Common myeloid progenitor, CD34-positive (primary cell): ENCODE results near the gene SLC23A2.
"Not testable (repeated sequence)": the region's sequence is repeated elsewhere in the genome, so short reads cannot be mapped to it uniquely, and the experiment has no call there.

Experiments
- CTCF ChIA-PET: fragments of 350-600 bp; sonication (Branson Sonifier 250); formaldehyde crosslinking; loops from one replicate; lab custom pipeline; 2021; ENCODE audit warnings: antibody characterized with exemption; lab: Charles Lee
- POLR2A ChIA-PET: fragments of 350-600 bp; sonication (Branson Sonifier 250); formaldehyde crosslinking; loops from one replicate; lab custom pipeline; 2021; ENCODE audit warnings: antibody characterized with exemption; lab: Charles Lee
- DNase-seq, 3 donors: peaks; one replicate each; pipeline versions ENCODE4 v3.0.0 to v3.0.0-alpha.2; 2013
- H3K27ac ChIP-seq, 2 experiments: 1 replicate in 1 of 2; 2 replicates in 1 of 2; pipeline ENCODE4 v1.7.0; 2013; ENCODE audit warnings: inconsistent platforms in 2 of 2, low read length in 2 of 2, mild to moderate bottlenecking in 2 of 2, low read depth in 1 of 2, moderate library complexity in 1 of 2; ENCODE audit not compliant: severe bottlenecking in 2 of 2, insufficient read depth in 1 of 2, poor library complexity in 1 of 2
- H3K27me3 ChIP-seq, 5 experiments: replicated peaks in 2 of 5; 1 replicate in 3 of 5; 2 replicates in 2 of 5; pipeline versions ENCODE4 v1.6.1 to v1.7.0; 2013; ENCODE audit warnings: low read length in 4 of 5, mild to moderate bottlenecking in 2 of 5, moderate library complexity in 2 of 5, inconsistent platforms in 1 of 5; ENCODE audit not compliant: insufficient read depth in 5 of 5, control insufficient read depth in 4 of 5
- H3K36me3 ChIP-seq, 4 experiments: 1 replicate in 2 of 4; 2 replicates in 2 of 4; pipeline versions ENCODE4 v1.6.1 to v1.7.0; 2013; ENCODE audit warnings: low read length in 3 of 4, control low read depth in 1 of 4, mild to moderate bottlenecking in 1 of 4; ENCODE audit not compliant: control insufficient read depth in 4 of 4, insufficient read depth in 4 of 4
- H3K4me1 ChIP-seq, 4 experiments: 1 replicate in 3 of 4; 2 replicates in 1 of 4; pipeline versions ENCODE4 v1.6.1 to v1.7.1; 2013; ENCODE audit warnings: low read length in 3 of 4, mild to moderate bottlenecking in 3 of 4, control low read depth in 1 of 4, inconsistent platforms in 1 of 4, moderate library complexity in 1 of 4; ENCODE audit not compliant: control insufficient read depth in 4 of 4, insufficient read depth in 4 of 4; ENCODE audit errors: control extremely low read depth in 1 of 4
- H3K4me3 ChIP-seq, 7 experiments: 1 replicate in 4 of 7; 2 replicates in 3 of 7; pipeline versions ENCODE4 v1.5.1 to v1.7.0; 2013; ENCODE audit warnings: mild to moderate bottlenecking in 7 of 7, low read length in 6 of 7, moderate library complexity in 6 of 7, inconsistent platforms in 2 of 7, low read depth in 2 of 7, control low read depth in 1 of 7; ENCODE audit not compliant: insufficient read depth in 4 of 7, control insufficient read depth in 1 of 7; ENCODE audit errors: extremely low read depth in 1 of 7
- H3K9me3 ChIP-seq, 5 experiments: 1 replicate in 4 of 5; 2 replicates in 1 of 5; pipeline versions ENCODE4 v1.6.1 to v1.7.1; 2013; ENCODE audit warnings: low read length in 4 of 5, mild to moderate bottlenecking in 2 of 5, inconsistent platforms in 1 of 5, low read depth in 1 of 5, moderate library complexity in 1 of 5; ENCODE audit not compliant: control insufficient read depth in 4 of 5, insufficient read depth in 2 of 5; ENCODE audit errors: control extremely low read depth in 1 of 5
- WGBS: methylation state at CpG from one replicate; pipeline ENCODE4 v1.1.5; 2013; ENCODE audit not compliant: insufficient coverage; 5-methylcytosine and 5-hydroxymethylcytosine counted together

The SLC23A2 gene

GRCh38 chr20:4921271-4921670 lies 80.0 kb downstream of the SLC23A2 start:
- not testable (repeated sequence) for H3K4me3 ChIP-seq, H3K27me3 ChIP-seq, H3K9me3 ChIP-seq, H3K4me1 ChIP-seq, DNase-seq, H3K27ac ChIP-seq
- H3K36me3 ChIP-seq: peaks cover 0 to 14% (median 1%) of the 10 kb centered on the region in 4 experiments
- 100% methylated on average over 1 of the region's 2 CpGs for WGBS
- CTCF ChIA-PET: interaction anchor here (1.0 to 1.2 kb wide), 2 partner anchors 9 to 34 kb away, joined by 3 to 4 read pairs; no protein-coding TSS in a partner anchor
- POLR2A ChIA-PET: interaction anchor here (0.6 kb wide), 1 partner anchor 164 kb away, joined by 4 read pairs; no protein-coding TSS in a partner anchor

- Histone ChIP-seq H3K27ac (no peak overlapping the region), H3K27me3 (no peaks in the 10 kb centered on the region), H3K4me3 (no peak overlapping the region), H3K36me3 (peaks cover 0 to 8% (median 1%) of the 10 kb centered on the region in 4 experiments), H3K9me3 (no peaks in the 10 kb centered on the region), H3K4me1 (peaks cover 0 to 2% (median under 1%) of the 10 kb centered on the region in 4 experiments)
- 50% methylated on average over 2 of the region's 3 CpGs for WGBS
- POLR2A ChIA-PET: no interaction called here
- no peak for DNase-seq
- CTCF ChIA-PET: interaction anchor here (0.6 to 1.0 kb wide), 2 partner anchors 10 to 1076 kb away, joined by 3 to 4 read pairs; no protein-coding TSS in a partner anchor
These were observed 80.7 kb downstream of the SLC23A2 start for GRCh38 chr20:4920655-4921054.

GRCh38 chr20:4920131-4920530 lies 81.2 kb downstream of the SLC23A2 start:
- 93% methylated on average over 3 of the region's 6 CpGs for WGBS
- no peaks in the 10 kb centered on the region for H3K27me3 ChIP-seq
- peaks cover 0 to 5% (median 1%) of the 10 kb centered on the region in 4 experiments for H3K36me3 ChIP-seq
- no peaks in the 10 kb centered on the region for H3K9me3 ChIP-seq
- H3K27ac ChIP-seq: no peak overlapping the region
- H3K4me1 ChIP-seq: no peaks in the 10 kb centered on the region
- H3K4me3 ChIP-seq: no peak overlapping the region
- DNase-seq: no peak
- CTCF ChIA-PET: interaction anchor here (1.2 kb wide), 1 partner anchor 10 kb away, joined by 4 read pairs; no protein-coding TSS in a partner anchor
- POLR2A ChIA-PET: no interaction called here

GRCh38 chr20:4919047-4919704 lies 82.1 kb downstream of the SLC23A2 start:
- DNase-seq: no peak
- ChIA-PET CTCF (interaction anchor here (1.2 kb wide), 1 partner anchor 11 kb away, joined by 4 read pairs; no protein-coding TSS in a partner anchor), POLR2A (no interaction called here)
- H3K9me3 ChIP-seq: no peaks in the 10 kb centered on the region
- H3K4me3 ChIP-seq: no peak overlapping the region
- H3K4me1 ChIP-seq: no peaks in the 10 kb centered on the region
- H3K36me3 ChIP-seq: peaks cover 0 to 5% (median 1%) of the 10 kb centered on the region in 4 experiments
- WGBS: 86% methylated on average over 7 of the region's 9 CpGs
- H3K27ac ChIP-seq: no peak overlapping the region
- no peaks in the 10 kb centered on the region for H3K27me3 ChIP-seq

- Histone ChIP-seq H3K27ac (no peak overlapping the region), H3K36me3 (peaks cover 0 to 5% (median 1%) of the 10 kb centered on the region in 4 experiments), H3K27me3 (no peaks in the 10 kb centered on the region), H3K9me3 (no peaks in the 10 kb centered on the region), H3K4me3 (no peak overlapping the region), H3K4me1 (no peaks in the 10 kb centered on the region)
- 90% methylated on average over 6 of the region's 6 CpGs for WGBS
- DNase-seq: no peak
- ChIA-PET CTCF (interaction anchor here (1.1 to 2.1 kb wide), 4 partner anchors 20 to 36 kb away, joined by 3 to 8 read pairs (median 4); no protein-coding TSS in a partner anchor), POLR2A (interaction anchor here (0.8 kb wide), 1 partner anchor 258 kb away, joined by 7 read pairs; no protein-coding TSS in a partner anchor)
These were observed 82.8 kb downstream of the SLC23A2 start for GRCh38 chr20:4918473-4918872.

GRCh38 chr20:4916971-4917881 lies 84.1 kb downstream of the SLC23A2 start:
- Histone ChIP-seq H3K36me3 (peaks cover 2 to 14% (median 8%) of the 10 kb centered on the region in 4 experiments), H3K9me3 (no peaks in the 10 kb centered on the region), H3K27me3 (no peaks in the 10 kb centered on the region), H3K4me3 (no peak overlapping the region), H3K4me1 (no peaks in the 10 kb centered on the region), H3K27ac (no peak overlapping the region)
- no peak for DNase-seq
- CTCF ChIA-PET: interaction anchor here (0.7 to 2.1 kb wide), 8 partner anchors 11 to 184 kb away, joined by 3 to 8 read pairs (median 4); no protein-coding TSS in a partner anchor
- POLR2A ChIA-PET: interaction anchor here (0.8 kb wide), 1 partner anchor 256 kb away, joined by 7 read pairs; no protein-coding TSS in a partner anchor
- WGBS: 94% methylated on average over 5 of the region's 8 CpGs
